NCI-H2196 (cell line): ENCODE data around the gene USH1C.

ENCODE experiments used
- DNase-seq: peaks from one replicate; lab custom pipeline; 2025; ENCODE audit not compliant: unreplicated experiment; lab: John Stamatoyannopoulos, UW

The USH1C gene

GRCh38 chr11:17508791-17509190, 35.4 kb downstream of the USH1C start:
- DNase-seq, result no peak

- no peak for DNase-seq
These were observed 35.9 kb downstream of the USH1C start for GRCh38 chr11:17508306-17508705.

- no peak for DNase-seq
These were observed 36.4 kb downstream of the USH1C start for GRCh38 chr11:17507773-17508172.

GRCh38 chr11:17506942-17507341, 37.3 kb downstream of the USH1C start:
- DNase-seq, result no peak

GRCh38 chr11:17506314-17506713, 37.9 kb downstream of the USH1C start:
- DNase-seq, result no peak

- DNase-seq, result no peak
These were observed 39.1 kb downstream of the USH1C start for GRCh38 chr11:17505146-17505545.

GRCh38 chr11:17504330-17505107, 39.7 kb downstream of the USH1C start:
- peak; percentile 89 for DNase-seq

- DNase-seq, result no peak
These were observed 41.6 kb downstream of the USH1C start for GRCh38 chr11:17502630-17503029.

- DNase-seq, result no peak
These were observed 43.5 kb downstream of the USH1C start for GRCh38 chr11:17500673-17501072.

- DNase-seq, result no peak
These were observed 45.7 kb downstream of the USH1C start for GRCh38 chr11:17498475-17498874.

- peak; percentile 75 for DNase-seq
These were observed 46.2 kb downstream of the USH1C start for GRCh38 chr11:17498058-17498457.

GRCh38 chr11:17496406-17496805, 47.8 kb downstream of the USH1C start:
- DNase-seq, result no peak

GRCh38 chr11:17494019-17494418, 50.2 kb downstream of the USH1C start:
- no peak for DNase-seq

- DNase-seq, result no peak
These were observed 53.3 kb downstream of the USH1C start for GRCh38 chr11:17490938-17491337.

- DNase-seq, result no peak
These were observed 54.0 kb downstream of the USH1C start for GRCh38 chr11:17490232-17490631.

- no peak for DNase-seq
These were observed 54.5 kb downstream of the USH1C start for GRCh38 chr11:17489751-17490150.

GRCh38 chr11:17488563-17488962, 55.7 kb downstream of the USH1C start:
- no peak for DNase-seq

- DNase-seq, result no peak
These were observed 57.6 kb downstream of the USH1C start for GRCh38 chr11:17486646-17487045.

GRCh38 chr11:17483505-17483904, 60.7 kb downstream of the USH1C start:
- DNase-seq, result no peak

- DNase-seq, result no peak
These were observed 62.3 kb downstream of the USH1C start for GRCh38 chr11:17481905-17482304.

GRCh38 chr11:17479284-17480214, 64.7 kb downstream of the USH1C start:
- peak; percentile 60 for DNase-seq

- no peak for DNase-seq
These were observed 66.1 kb downstream of the USH1C start for GRCh38 chr11:17478070-17478469.
